Peyer's patch (tissue), 4 donors: ENCODE measurements around the gene FRMD4A.

ENCODE experiments used
- POLR2A ChIP-seq, 2 donors: fragments of 450-650 bp; IDR thresholded peaks; one replicate each; pipeline ENCODE4 v1.5.1; 2017; ENCODE audit warnings: antibody characterized with exemption in 2 of 2, mild to moderate bottlenecking in 2 of 2, moderate library complexity in 2 of 2
- TF ChIP-seq, protein P1 (sequence below), 6 experiments: fragments of 450-650 bp in 4 of 6; fragments of 200-600 bp in 2 of 6; sonication (generic) in 1 of 6; IDR thresholded peaks; one replicate each; pipeline ENCODE4 v1.5.1; 2017 to 2019; ENCODE audit warnings: antibody characterized with exemption in 6 of 6, mild to moderate bottlenecking in 3 of 6, moderate library complexity in 1 of 6

GRCh38 chr10:13795653-13796555, 534.8 kb downstream of the FRMD4A start:
- TF ChIP-seq, protein P1, sequence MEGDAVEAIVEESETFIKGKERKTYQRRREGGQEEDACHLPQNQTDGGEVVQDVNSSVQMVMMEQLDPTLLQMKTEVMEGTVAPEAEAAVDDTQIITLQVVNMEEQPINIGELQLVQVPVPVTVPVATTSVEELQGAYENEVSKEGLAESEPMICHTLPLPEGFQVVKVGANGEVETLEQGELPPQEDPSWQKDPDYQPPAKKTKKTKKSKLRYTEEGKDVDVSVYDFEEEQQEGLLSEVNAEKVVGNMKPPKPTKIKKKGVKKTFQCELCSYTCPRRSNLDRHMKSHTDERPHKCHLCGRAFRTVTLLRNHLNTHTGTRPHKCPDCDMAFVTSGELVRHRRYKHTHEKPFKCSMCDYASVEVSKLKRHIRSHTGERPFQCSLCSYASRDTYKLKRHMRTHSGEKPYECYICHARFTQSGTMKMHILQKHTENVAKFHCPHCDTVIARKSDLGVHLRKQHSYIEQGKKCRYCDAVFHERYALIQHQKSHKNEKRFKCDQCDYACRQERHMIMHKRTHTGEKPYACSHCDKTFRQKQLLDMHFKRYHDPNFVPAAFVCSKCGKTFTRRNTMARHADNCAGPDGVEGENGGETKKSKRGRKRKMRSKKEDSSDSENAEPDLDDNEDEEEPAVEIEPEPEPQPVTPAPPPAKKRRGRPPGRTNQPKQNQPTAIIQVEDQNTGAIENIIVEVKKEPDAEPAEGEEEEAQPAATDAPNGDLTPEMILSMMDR (IDR thresholded peaks at IDR 0.05), result no peak
- no peak for TF ChIP-seq POLR2A (IDR thresholded peaks at IDR 0.05)
